Fibroblast of gingiva (primary cell): ENCODE measurements around the gene SOWAHB.
"Not testable (repeated sequence)": the region's sequence is repeated elsewhere in the genome, so short reads cannot be mapped to it uniquely, and the experiment has no call there.

Experiments
- DNase-seq: peaks from one replicate; pipeline ENCODE4 v3.0.0-alpha.2; 2011; ENCODE audit warnings: low read depth

The SOWAHB gene

GRCh38 chr4:76895619-76896018 lies 2.3 kb downstream of the SOWAHB start:
- no peak for DNase-seq

- DNase-seq: no peak
These were observed 3.2 kb downstream of the SOWAHB start for GRCh38 chr4:76894537-76895255.

GRCh38 chr4:76892601-76893000 lies 5.3 kb downstream of the SOWAHB start:
- no peak for DNase-seq

- DNase-seq: no peak
These were observed 5.9 kb downstream of the SOWAHB start for GRCh38 chr4:76892001-76892400.

GRCh38 chr4:76886848-76887441 lies 11.0 kb downstream of the SOWAHB start:
- DNase-seq: no peak

GRCh38 chr4:76886214-76886613 lies 11.7 kb downstream of the SOWAHB start:
- DNase-seq: no peak

GRCh38 chr4:76883147-76883546 lies 14.8 kb downstream of the SOWAHB start:
- DNase-seq: no peak

- DNase-seq: no peak
These were observed 15.3 kb downstream of the SOWAHB start for GRCh38 chr4:76882630-76883029.

- no peak for DNase-seq
These were observed 16.6 kb downstream of the SOWAHB start for GRCh38 chr4:76881375-76881774.

GRCh38 chr4:76879731-76880364 lies 18.1 kb downstream of the SOWAHB start:
- DNase-seq: peak; percentile 36

GRCh38 chr4:76878641-76879165 lies 19.2 kb downstream of the SOWAHB start:
- DNase-seq: not testable (repeated sequence)

- no peak for DNase-seq
These were observed 23.8 kb downstream of the SOWAHB start for GRCh38 chr4:76874176-76874575.

GRCh38 chr4:76873495-76873894 lies 24.4 kb downstream of the SOWAHB start:
- DNase-seq: no peak

- no peak for DNase-seq
These were observed 25.4 kb downstream of the SOWAHB start for GRCh38 chr4:76872556-76872955.

GRCh38 chr4:76868780-76869179 lies 29.2 kb downstream of the SOWAHB start:
- not testable (repeated sequence) for DNase-seq

- no peak for DNase-seq
These were observed 29.9 kb downstream of the SOWAHB start for GRCh38 chr4:76867880-76868655.

- DNase-seq: no peak
These were observed 30.6 kb downstream of the SOWAHB start for GRCh38 chr4:76867377-76867776.

- DNase-seq: no peak
These were observed 31.3 kb downstream of the SOWAHB start for GRCh38 chr4:76866641-76867040.

GRCh38 chr4:76858319-76858718 lies 39.6 kb downstream of the SOWAHB start:
- no peak for DNase-seq

- DNase-seq: no peak
These were observed 40.9 kb downstream of the SOWAHB start for GRCh38 chr4:76857074-76857409.

- peak; percentile 92 for DNase-seq
These were observed 41.5 kb downstream of the SOWAHB start for GRCh38 chr4:76856243-76857073.

GRCh38 chr4:76854858-76855257 lies 43.1 kb downstream of the SOWAHB start:
- no peak for DNase-seq
